WTC11 (cell line): ENCODE data around the gene RARB. TPM values are rescaled to one million over a fixed set of nuclear protein-coding genes. Genes with fewer than 3 reads are reported as not detected.

Source experiments
- ATAC-seq: fragments of 200-7000 bp; cut with Tn5 transposase; 2 replicates; pipeline ENCODE4 v1.10.0; 2021; ENCODE audit warnings: mild to moderate bottlenecking, moderate library complexity
- CTCF ChIA-PET: fragments of 300-600 bp; sonication (Branson Sonifier 250); formaldehyde crosslinking; loops from one replicate; lab custom pipeline; 2021; ENCODE audit warnings: antibody characterized with exemption; lab: Charles Lee
- POLR2A ChIA-PET: fragments of 350-600 bp; sonication (Branson Sonifier 250); formaldehyde crosslinking; loops from one replicate; lab custom pipeline; 2021; ENCODE audit warnings: antibody characterized with exemption; lab: Charles Lee
- DNase-seq: peaks from one replicate; pipeline ENCODE4 v3.0.0; 2021; ENCODE audit warnings: low spot score
- H3K27ac Mint-ChIP-seq: 2 replicates; pipeline ENCODE4 v1.8.0; 2021; ENCODE audit warnings: mixed read lengths
- H3K27me3 Mint-ChIP-seq: 2 replicates; pipeline ENCODE4 v1.8.0; 2021; ENCODE audit warnings: low read depth, mild to moderate bottlenecking, moderate library complexity, mixed read lengths
- H3K36me3 Mint-ChIP-seq: 2 replicates; pipeline ENCODE4 v1.8.0; 2021; ENCODE audit warnings: mixed read lengths
- H3K4me1 Mint-ChIP-seq: 2 replicates; pipeline ENCODE4 v1.8.0; 2022; ENCODE audit warnings: mixed read lengths
- H3K4me3 Mint-ChIP-seq: 2 replicates; pipeline ENCODE4 v1.8.0; 2021; ENCODE audit warnings: mild to moderate bottlenecking, moderate library complexity, mixed read lengths
- H3K9me3 Mint-ChIP-seq: 2 replicates; pipeline ENCODE4 v1.8.0; 2021; ENCODE audit warnings: mixed read lengths
- ATF1 ChIP-seq: sonication (generic); formaldehyde crosslinking; IDR thresholded peaks from 2 replicates; pipeline ENCODE4 v1.8.1; 2023; ENCODE audit warnings: mild to moderate bottlenecking, moderate library complexity, missing genetic modification reagents
- ATF2 ChIP-seq: sonication (generic); formaldehyde crosslinking; IDR thresholded peaks from 2 replicates; pipeline ENCODE4 v1.8.1; 2022; ENCODE audit warnings: low read depth, missing genetic modification reagents, borderline replicate concordance
- ATF6 ChIP-seq: sonication (generic); formaldehyde crosslinking; IDR thresholded peaks from 2 replicates; pipeline ENCODE4 v1.8.1; 2023; ENCODE audit warnings: mild to moderate bottlenecking, missing genetic modification reagents
- ERG ChIP-seq: fragments of 250-450 bp; sonication (Bioruptor Pico); IDR thresholded peaks from 2 replicates; pipeline ENCODE4 v1.8.0; 2021; ENCODE audit warnings: mild to moderate bottlenecking
- FOXJ3 ChIP-seq: sonication (generic); formaldehyde crosslinking; IDR thresholded peaks from 2 replicates; pipeline ENCODE4 v1.9.0; 2021; ENCODE audit warnings: missing genetic modification reagents, mild to moderate bottlenecking, borderline replicate concordance
- HMGXB4 ChIP-seq: sonication (generic); formaldehyde crosslinking; IDR thresholded peaks from 2 replicates; pipeline ENCODE4 v1.8.1; 2023; ENCODE audit warnings: mild to moderate bottlenecking, moderate library complexity, missing genetic modification reagents
- IRF1 ChIP-seq: sonication (generic); formaldehyde crosslinking; IDR thresholded peaks from 2 replicates; pipeline ENCODE4 v1.8.0; 2023; ENCODE audit warnings: missing genetic modification reagents
- JAZF1 ChIP-seq: fragments of 250-450 bp; sonication (Bioruptor Pico); IDR thresholded peaks from 2 replicates; pipeline ENCODE4 v1.9.0; 2021; ENCODE audit warnings: moderate library complexity, mild to moderate bottlenecking, inconsistent platforms
- NFYB ChIP-seq: sonication (generic); formaldehyde crosslinking; conservative IDR thresholded peaks from 2 replicates; pipeline ENCODE4 v1.8.0; 2022; ENCODE audit warnings: low read depth, missing genetic modification reagents
- NR1H2 ChIP-seq: sonication (generic); formaldehyde crosslinking; IDR thresholded peaks from 2 replicates; pipeline ENCODE4 v1.9.0; 2021; ENCODE audit warnings: mild to moderate bottlenecking, moderate library complexity, missing genetic modification reagents
- NR3C1 ChIP-seq: sonication (generic); formaldehyde crosslinking; conservative IDR thresholded peaks from 2 replicates; pipeline ENCODE4 v1.8.1; 2023; ENCODE audit warnings: low read depth, mild to moderate bottlenecking, missing genetic modification reagents
- SMAD4 ChIP-seq: sonication (generic); formaldehyde crosslinking; IDR thresholded peaks from 2 replicates; pipeline ENCODE4 v1.8.0; 2022; ENCODE audit warnings: mild to moderate bottlenecking, missing genetic modification reagents
- TEAD4 ChIP-seq: sonication (generic); formaldehyde crosslinking; IDR thresholded peaks from 2 replicates; pipeline ENCODE4 v1.8.0; 2022; ENCODE audit warnings: mild to moderate bottlenecking, missing genetic modification reagents
- total RNA-seq: library from RNA; stranded (reverse); gene quantifications from 3 replicates; pipeline ENCODE4 v1.2.3, GENCODE V29; 2021

The RARB gene
- total RNA-seq, 1 experiment from 2014 or later, result not detected

GRCh38 chr3:25563601-25564000, 135.5 kb downstream of the RARB start (continued):
- TF ChIP-seq ATF6 (CRISPR knock-in tag) (no peak), TEAD4 (CRISPR knock-in tag) (no peak), NR1H2 (CRISPR knock-in tag) (no peak)

- no peaks in the 10 kb centered on the region for H3K27me3 Mint-ChIP-seq
- H3K9me3 Mint-ChIP-seq, result no peaks in the 10 kb centered on the region
- CTCF ChIA-PET, result no interaction called here
- no peak for ATAC-seq
- no peaks in the 10 kb centered on the region for H3K4me1 Mint-ChIP-seq
- TF ChIP-seq HMGXB4 (CRISPR knock-in tag) (no peak), ATF2 (CRISPR knock-in tag) (no peak), ERG (CRISPR knock-in tag) (no peak), IRF1 (CRISPR knock-in tag) (no peak), NR3C1 (no peak)
- DNase-seq, result no peak
- POLR2A ChIA-PET, result no interaction called here
- no peak overlapping the region for H3K27ac Mint-ChIP-seq
- no peaks in the 10 kb centered on the region for H3K36me3 Mint-ChIP-seq
- H3K4me3 Mint-ChIP-seq, result no peak overlapping the region
These were observed 136.0 kb downstream of the RARB start for GRCh38 chr3:25564075-25564474.

GRCh38 chr3:25565807-25566206, 137.7 kb downstream of the RARB start:
- Mint-ChIP-seq H3K4me1 (no peaks in the 10 kb centered on the region), H3K4me3 (no peak overlapping the region), H3K27me3 (no peaks in the 10 kb centered on the region), H3K27ac (no peak overlapping the region), H3K9me3 (no peaks in the 10 kb centered on the region), H3K36me3 (no peaks in the 10 kb centered on the region)
- CTCF ChIA-PET, result interaction anchor here (0.8 to 1.4 kb wide), 6 partner anchors 8 to 532 kb away, joined by 3 to 8 read pairs (median 3); no protein-coding TSS in a partner anchor
- DNase-seq (no peak), ATAC-seq (no peak)
- POLR2A ChIA-PET, result no interaction called here
- no peak for TF ChIP-seq ATF2 (CRISPR knock-in tag)
- no peak for TF ChIP-seq NFYB (CRISPR knock-in tag)
- no peak for TF ChIP-seq ATF1 (CRISPR knock-in tag)
- TF ChIP-seq FOXJ3 (CRISPR knock-in tag), result no peak
- no peak for TF ChIP-seq SMAD4 (CRISPR knock-in tag)
- no peak for TF ChIP-seq JAZF1 (CRISPR knock-in tag)
